HL-60 (cell line): ENCODE measurements around the gene C19orf53.

Source experiments
- CTCF ChIP-seq: IDR thresholded peaks from one replicate; pipeline ENCODE4 v1.5.1; 2011; ENCODE audit warnings: low read length, control low read depth, inconsistent platforms; ENCODE audit not compliant: insufficient read depth
- GABPA ChIP-seq: IDR thresholded peaks from 2 replicates; pipeline ENCODE4 v1.6.1; 2012; ENCODE audit warnings: low read depth
- POLR2AphosphoS5 ChIP-seq: IDR thresholded peaks from 2 replicates; pipeline ENCODE4 v1.6.1; 2012; ENCODE audit warnings: low read depth
- REST ChIP-seq: IDR thresholded peaks from 2 replicates; pipeline ENCODE4 v1.6.1; 2012; ENCODE audit warnings: low read depth; ENCODE audit not compliant: insufficient replicate concordance

GRCh38 chr19:13806728-13807127 lies 32.5 kb downstream of the C19orf53 start:
- TF ChIP-seq CTCF: no peak
- TF ChIP-seq REST: no peak
- no peak for TF ChIP-seq POLR2AphosphoS5
- no peak for TF ChIP-seq GABPA
